Measurements from ENCODE around the gene CCDC34.

DNA sequence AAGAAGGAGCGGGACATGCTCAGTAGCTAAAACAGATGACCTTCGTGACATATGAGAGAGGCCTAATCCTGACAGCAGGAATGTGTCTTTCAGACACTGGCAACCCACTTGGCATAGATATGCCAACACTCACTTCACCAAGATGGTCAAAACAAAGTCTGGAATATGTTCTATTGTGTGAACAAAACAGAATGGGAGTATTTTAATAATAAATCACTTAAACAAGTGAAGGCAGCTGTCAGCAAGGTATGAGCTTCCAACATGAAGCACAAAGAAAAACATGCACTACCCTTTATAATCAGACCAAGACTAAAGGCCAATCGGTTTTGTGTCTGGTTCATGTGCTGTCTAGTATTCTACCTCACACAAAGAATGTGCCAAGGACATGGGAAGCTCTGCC lies 23.1 kb downstream of the CCDC34 start:
- no peak for TF ChIP-seq POLR2A (IDR thresholded peaks at IDR 0.05; ENCODE audit: low read length)
- no peak for TF ChIP-seq GATA1 (IDR thresholded peaks at IDR 0.05; ENCODE audit: low read depth, low read length)

Measured in erythroblast (primary cell).